MM.1S (cell line): ENCODE measurements around the gene PLXDC2.

Experiments used
- DNase-seq: peaks from one replicate; pipeline ENCODE4 v3.0.0-alpha.2; 2015
- H2AFZ ChIP-seq: fragments of 300-600 bp; sonication (generic); 2 replicates; pipeline ENCODE4 v1.6.0; 2016; ENCODE audit warnings: antibody characterized with exemption, low read length
- H3F3A ChIP-seq: fragments of 300-600 bp; sonication (generic); 2 replicates; pipeline ENCODE4 v1.6.1; 2016; ENCODE audit warnings: mild to moderate bottlenecking, antibody characterized with exemption, low read length, moderate library complexity, mixed read lengths; ENCODE audit not compliant: insufficient read depth
- H3K27ac ChIP-seq: fragments of 300-600 bp; sonication (generic); 2 replicates; pipeline ENCODE4 v1.5.1; 2016; ENCODE audit warnings: mild to moderate bottlenecking, low read length
- H3K27me3 ChIP-seq: fragments of 300-600 bp; sonication (generic); replicated peaks from 2 replicates; pipeline ENCODE4 v1.6.0; 2016; ENCODE audit warnings: low read length; ENCODE audit not compliant: insufficient read depth
- H3K36me3 ChIP-seq: fragments of 300-600 bp; sonication (generic); replicated peaks from 2 replicates; pipeline ENCODE4 v1.6.1; 2016; ENCODE audit warnings: mild to moderate bottlenecking, low read length, mixed read lengths; ENCODE audit not compliant: insufficient read depth
- H3K4me1 ChIP-seq: fragments of 300-600 bp; sonication (generic); 2 replicates; pipeline ENCODE4 v1.6.1; 2016; ENCODE audit warnings: low read length, mixed read lengths
- H3K4me2 ChIP-seq: fragments of 300-600 bp; sonication (generic); 2 replicates; pipeline ENCODE4 v1.6.0; 2016; ENCODE audit warnings: low read depth, low read length
- H3K4me3 ChIP-seq: fragments of 300-600 bp; sonication (generic); 2 replicates; pipeline ENCODE4 v1.5.1; 2016; ENCODE audit warnings: low read length, mixed read lengths
- H3K79me2 ChIP-seq: fragments of 300-600 bp; sonication (generic); 2 replicates; pipeline ENCODE4 v1.6.1; 2016; ENCODE audit warnings: mixed run types, low read length, mixed read lengths
- H3K9ac ChIP-seq: fragments of 300-600 bp; sonication (generic); 2 replicates; pipeline ENCODE4 v1.6.1; 2016; ENCODE audit warnings: low read length, mixed read lengths
- H3K9me2 ChIP-seq: fragments of 300-600 bp; sonication (generic); replicated peaks from 2 replicates; pipeline ENCODE4 v1.6.1; 2016; ENCODE audit warnings: mild to moderate bottlenecking, low read length, mixed read lengths; ENCODE audit not compliant: insufficient read depth
- H3K9me3 ChIP-seq: fragments of 300-600 bp; sonication (generic); replicated peaks from 2 replicates; pipeline ENCODE4 v1.6.1; 2016; ENCODE audit warnings: mild to moderate bottlenecking, low read length, mixed read lengths; ENCODE audit not compliant: insufficient read depth
- H4K20me1 ChIP-seq: fragments of 300-600 bp; sonication (generic); 2 replicates; pipeline ENCODE4 v1.6.1; 2016; ENCODE audit warnings: mild to moderate bottlenecking, low read length, moderate library complexity, mixed read lengths; ENCODE audit not compliant: insufficient read depth
- CTCF ChIP-seq: fragments of 300-600 bp; sonication (generic); IDR thresholded peaks from 2 replicates; pipeline ENCODE4 v1.5.1; 2016; ENCODE audit warnings: antibody characterized with exemption, low read length, mixed read lengths
- EZH2 ChIP-seq: fragments of 300-600 bp; sonication (generic); optimal IDR thresholded peaks from 2 replicates; pipeline ENCODE3; 2017; ENCODE audit warnings: low read depth, mild to moderate bottlenecking, antibody characterized with exemption, low read length, mixed read lengths
- EZH2phosphoT487 ChIP-seq: fragments of 300-600 bp; sonication (generic); IDR thresholded peaks from 2 replicates; pipeline ENCODE4 v1.6.1; 2018; ENCODE audit warnings: antibody characterized with exemption, low read length

Gene PLXDC2

DNA sequence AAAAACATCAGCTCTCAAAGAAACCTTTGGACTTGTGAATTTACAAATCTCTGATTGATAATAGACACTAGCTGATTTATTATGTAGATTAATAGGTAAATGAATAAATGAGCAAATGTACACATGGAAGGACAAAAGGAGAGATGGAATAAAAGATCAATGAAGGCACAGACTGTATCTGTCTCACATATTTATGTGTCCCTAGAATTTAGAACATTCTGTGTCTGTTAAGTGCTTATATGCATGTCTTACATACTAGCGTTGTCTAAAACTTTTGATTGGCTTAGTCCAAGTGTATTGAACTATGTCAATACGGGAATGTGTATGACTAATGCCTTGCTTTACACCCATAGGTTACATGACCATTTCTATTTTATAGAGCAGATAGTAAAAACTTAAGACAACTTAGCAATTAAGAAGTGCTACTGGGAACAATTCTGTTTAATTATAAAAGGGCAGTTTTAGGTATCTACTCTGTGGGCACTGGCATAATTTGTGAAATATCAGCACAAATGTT is 140.3 kb downstream of the PLXDC2 start:
- H3K36me3 ChIP-seq = no peaks in the 10 kb centered on the region
- H4K20me1 ChIP-seq = no peaks in the 10 kb centered on the region
- no peak overlapping the region for H3K9ac ChIP-seq
- no peaks in the 10 kb centered on the region for H3K9me3 ChIP-seq
- H3K9me2 ChIP-seq = no peaks in the 10 kb centered on the region
- H2AFZ ChIP-seq = no peak overlapping the region
- H3K27me3 ChIP-seq = no peaks in the 10 kb centered on the region
- TF ChIP-seq EZH2 (no peak), EZH2phosphoT487 (no peak), CTCF (no peak)
- H3K27ac ChIP-seq = no peak overlapping the region
- H3K4me1 ChIP-seq = no peaks in the 10 kb centered on the region
- H3K4me2 ChIP-seq = no peak overlapping the region
- no peaks in the 10 kb centered on the region for H3K79me2 ChIP-seq
- no peaks in the 10 kb centered on the region for H3F3A ChIP-seq
- H3K4me3 ChIP-seq = no peak overlapping the region
- DNase-seq = no peak

DNA sequence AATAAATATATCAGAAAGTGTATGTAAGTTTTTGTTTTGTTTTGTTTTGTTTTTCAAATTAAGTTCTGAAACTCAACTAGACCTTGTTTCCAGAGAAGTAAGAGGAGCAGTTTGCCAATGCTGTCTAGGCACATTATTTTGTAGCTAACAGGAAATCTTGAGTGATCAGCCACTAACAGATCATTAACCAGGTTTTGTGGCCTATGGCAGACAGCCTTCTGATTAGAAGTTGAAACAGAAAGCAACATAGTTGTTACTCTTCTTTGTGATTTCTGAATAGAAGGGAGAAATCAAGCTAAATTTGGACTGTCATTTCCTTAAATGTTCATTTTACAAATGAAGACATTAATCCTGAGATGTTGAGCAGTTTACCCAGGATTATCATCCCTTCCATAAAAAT is 142.6 kb downstream of the PLXDC2 start:
- Histone ChIP-seq H3K4me2 (peak overlapping the region; percentile 10; the same call in 1 of the 2 replicates), H3K79me2 (no peaks in the 10 kb centered on the region), H3K9me2 (no peaks in the 10 kb centered on the region), H3F3A (no peaks in the 10 kb centered on the region), H3K9ac (no peak overlapping the region), H2AFZ (no peak overlapping the region), H3K9me3 (no peaks in the 10 kb centered on the region), H3K36me3 (no peaks in the 10 kb centered on the region), H4K20me1 (no peaks in the 10 kb centered on the region), H3K27ac (no peak overlapping the region), H3K4me3 (no peak overlapping the region), H3K27me3 (no peaks in the 10 kb centered on the region), H3K4me1 (no peaks in the 10 kb centered on the region)
- TF ChIP-seq EZH2phosphoT487 (no peak), EZH2 (no peak), CTCF (no peak)
- peak; percentile 32 for DNase-seq

- H3K9me3 ChIP-seq = no peaks in the 10 kb centered on the region
- DNase-seq = no peak
- H3K4me2 ChIP-seq = no peak overlapping the region
- H3K9ac ChIP-seq = no peak overlapping the region
- H3K36me3 ChIP-seq = no peaks in the 10 kb centered on the region
- no peaks in the 10 kb centered on the region for H3K9me2 ChIP-seq
- H3K4me1 ChIP-seq = no peaks in the 10 kb centered on the region
- no peaks in the 10 kb centered on the region for H3F3A ChIP-seq
- no peaks in the 10 kb centered on the region for H3K79me2 ChIP-seq
- no peak overlapping the region for H3K27ac ChIP-seq
- H3K4me3 ChIP-seq = no peak overlapping the region
- TF ChIP-seq EZH2phosphoT487 (no peak), CTCF (no peak), EZH2 (no peak)
- H4K20me1 ChIP-seq = no peaks in the 10 kb centered on the region
- H3K27me3 ChIP-seq = no peaks in the 10 kb centered on the region
- H2AFZ ChIP-seq = no peak overlapping the region
These were observed 145.1 kb downstream of the PLXDC2 start for GRCh38 chr10:19961076-19962053.
